Progenitor cell of endocrine pancreas (in vitro differentiated cells): ENCODE data around the gene RIC8B. TPM values are rescaled to one million over a fixed set of nuclear protein-coding genes. Genes with fewer than 3 reads are reported as not detected.

Source experiments
- DNase-seq: peaks from one replicate; pipeline ENCODE4 v3.0.0; 2021; ENCODE audit warnings: low spot score; ENCODE audit not compliant: unreplicated experiment
- H3K27ac Mint-ChIP-seq: 2 replicates; pipeline ENCODE4 v1.8.0; 2021; ENCODE audit warnings: mild to moderate bottlenecking, moderate library complexity, mixed read lengths
- H3K27me3 Mint-ChIP-seq: 2 replicates; pipeline ENCODE4 v1.8.0; 2021; ENCODE audit warnings: mixed read lengths
- H3K36me3 Mint-ChIP-seq: 2 replicates; pipeline ENCODE4 v1.8.0; 2022; ENCODE audit warnings: mixed read lengths; ENCODE audit not compliant: insufficient read depth
- H3K4me1 Mint-ChIP-seq: 2 replicates; pipeline ENCODE4 v1.8.0; 2021; ENCODE audit warnings: low read depth, mixed read lengths
- H3K4me3 Mint-ChIP-seq: 2 replicates; pipeline ENCODE4 v1.8.0; 2021; ENCODE audit warnings: low read depth, mild to moderate bottlenecking, moderate library complexity, mixed read lengths
- H3K9me3 Mint-ChIP-seq: 2 replicates; pipeline ENCODE4 v1.8.0; 2021; ENCODE audit warnings: low read depth, mixed read lengths
- total RNA-seq: library from RNA; stranded (reverse); gene quantifications from 2 replicates; pipeline ENCODE4 v1.2.1, GENCODE V29; 2021
- TF ChIP-seq, protein P1 (sequence below): fragments of 200-600 bp; sonication (generic); IDR thresholded peaks from one replicate; pipeline ENCODE4 v1.5.0; 2021; ENCODE audit warnings: antibody characterized with exemption, mild to moderate bottlenecking; ENCODE audit not compliant: unreplicated experiment

RIC8B gene
- total RNA-seq, 1 donor from 2014 or later: 24.7 TPM

DNA sequence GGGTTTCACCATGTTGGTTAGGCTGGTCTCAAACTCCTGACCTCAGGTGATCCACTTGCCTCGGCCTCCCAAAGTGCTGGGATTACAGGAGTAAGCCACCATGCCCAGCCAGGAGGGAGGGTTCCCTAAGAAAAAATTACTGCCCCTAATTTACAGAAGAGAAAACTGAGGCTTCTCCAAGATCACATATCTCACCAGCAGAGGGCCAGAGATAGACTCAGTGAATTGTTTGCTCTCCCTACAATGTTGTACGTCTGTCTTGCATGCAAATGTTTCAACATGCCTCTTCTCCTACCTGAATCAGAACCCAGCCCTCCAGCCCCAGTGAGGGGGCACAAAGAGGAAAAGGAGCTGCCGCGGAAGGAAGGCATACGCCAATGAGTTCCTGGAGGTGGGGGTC lies 132.9 kb downstream of the RIC8B start:
- Mint-ChIP-seq H3K27ac (no peak overlapping the region), H3K27me3 (peaks cover 50% of the 10 kb centered on the region), H3K36me3 (no peaks in the 10 kb centered on the region), H3K4me1 (no peaks in the 10 kb centered on the region), H3K9me3 (no peaks in the 10 kb centered on the region), H3K4me3 (no peak overlapping the region)
- TF ChIP-seq, protein P1, sequence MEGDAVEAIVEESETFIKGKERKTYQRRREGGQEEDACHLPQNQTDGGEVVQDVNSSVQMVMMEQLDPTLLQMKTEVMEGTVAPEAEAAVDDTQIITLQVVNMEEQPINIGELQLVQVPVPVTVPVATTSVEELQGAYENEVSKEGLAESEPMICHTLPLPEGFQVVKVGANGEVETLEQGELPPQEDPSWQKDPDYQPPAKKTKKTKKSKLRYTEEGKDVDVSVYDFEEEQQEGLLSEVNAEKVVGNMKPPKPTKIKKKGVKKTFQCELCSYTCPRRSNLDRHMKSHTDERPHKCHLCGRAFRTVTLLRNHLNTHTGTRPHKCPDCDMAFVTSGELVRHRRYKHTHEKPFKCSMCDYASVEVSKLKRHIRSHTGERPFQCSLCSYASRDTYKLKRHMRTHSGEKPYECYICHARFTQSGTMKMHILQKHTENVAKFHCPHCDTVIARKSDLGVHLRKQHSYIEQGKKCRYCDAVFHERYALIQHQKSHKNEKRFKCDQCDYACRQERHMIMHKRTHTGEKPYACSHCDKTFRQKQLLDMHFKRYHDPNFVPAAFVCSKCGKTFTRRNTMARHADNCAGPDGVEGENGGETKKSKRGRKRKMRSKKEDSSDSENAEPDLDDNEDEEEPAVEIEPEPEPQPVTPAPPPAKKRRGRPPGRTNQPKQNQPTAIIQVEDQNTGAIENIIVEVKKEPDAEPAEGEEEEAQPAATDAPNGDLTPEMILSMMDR: no peak
- no peak for DNase-seq

DNA sequence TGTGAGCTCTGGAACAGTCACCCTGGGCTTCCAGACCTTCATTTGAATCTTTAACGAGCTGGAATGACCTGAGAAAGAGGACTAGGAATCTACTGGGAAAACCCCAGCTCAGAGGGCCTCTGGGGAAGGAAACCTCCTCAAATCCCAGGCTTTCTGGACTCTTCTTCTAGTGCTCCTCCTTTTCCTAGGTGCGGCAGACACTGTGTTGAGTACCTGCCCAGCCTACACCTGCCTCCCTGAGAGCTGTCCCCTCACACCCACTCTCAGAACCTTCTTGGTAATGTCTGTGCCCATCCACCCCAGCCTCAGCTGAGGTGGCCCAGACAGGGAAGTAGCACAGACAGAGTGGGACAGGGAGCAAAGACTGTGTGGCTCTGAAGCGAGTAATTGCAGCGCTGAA lies 133.4 kb downstream of the RIC8B start:
- no peak for DNase-seq
- Mint-ChIP-seq H3K4me3 (no peak overlapping the region), H3K9me3 (no peaks in the 10 kb centered on the region), H3K27me3 (peaks cover 45% of the 10 kb centered on the region), H3K36me3 (no peaks in the 10 kb centered on the region), H3K27ac (no peak overlapping the region), H3K4me1 (no peaks in the 10 kb centered on the region)
- TF ChIP-seq, protein P1: no peak

DNA sequence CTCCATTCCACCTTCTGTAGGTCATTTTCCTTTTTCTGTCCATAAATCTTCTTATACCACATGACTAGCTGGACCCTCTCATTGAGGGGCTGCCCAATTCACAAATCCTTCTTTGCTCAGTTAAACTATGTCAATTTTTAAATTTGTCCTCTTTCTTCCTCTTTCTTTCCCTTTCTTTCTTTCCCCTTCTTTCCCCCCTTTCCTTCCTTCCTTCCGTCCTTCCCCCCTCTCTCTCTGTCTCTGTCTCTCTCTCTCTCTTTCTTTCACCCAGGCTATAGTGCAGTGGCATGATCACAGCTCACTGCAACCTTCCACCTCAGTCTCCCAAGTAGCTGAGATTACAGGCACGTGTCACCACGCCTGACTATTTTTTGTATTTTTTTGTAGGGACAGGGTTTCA lies 134.1 kb downstream of the RIC8B start:
- Mint-ChIP-seq H3K9me3 (no peaks in the 10 kb centered on the region), H3K4me3 (no peak overlapping the region), H3K27ac (no peak overlapping the region), H3K4me1 (no peaks in the 10 kb centered on the region), H3K27me3 (peaks cover 38% of the 10 kb centered on the region), H3K36me3 (no peaks in the 10 kb centered on the region)
- TF ChIP-seq, protein P1: no peak
- no peak for DNase-seq

DNA sequence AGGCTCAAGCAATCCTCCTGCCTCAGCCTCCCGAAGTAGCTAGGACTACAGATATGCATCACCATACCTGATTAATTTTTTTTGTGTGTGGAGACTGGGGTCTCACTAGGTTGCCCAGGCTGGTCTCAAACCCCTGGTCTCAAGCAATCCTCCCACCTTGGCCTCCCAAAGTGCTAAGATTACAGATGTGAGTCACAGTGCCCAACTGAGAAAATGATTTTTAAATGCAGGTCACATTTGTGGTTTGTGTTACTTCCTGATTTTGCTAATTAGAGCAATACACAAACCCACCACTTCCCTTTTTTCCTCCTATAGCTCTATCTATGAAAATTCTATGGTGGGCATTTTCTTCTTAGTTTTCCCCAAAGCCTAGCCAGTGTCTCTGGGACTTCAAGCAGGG lies 135.7 kb downstream of the RIC8B start:
- Mint-ChIP-seq H3K27ac (no peak overlapping the region), H3K36me3 (no peaks in the 10 kb centered on the region), H3K27me3 (peaks cover 27% of the 10 kb centered on the region), H3K4me1 (no peaks in the 10 kb centered on the region), H3K9me3 (no peaks in the 10 kb centered on the region), H3K4me3 (no peak overlapping the region)
- DNase-seq: no peak
- TF ChIP-seq, protein P1: no peak

DNA sequence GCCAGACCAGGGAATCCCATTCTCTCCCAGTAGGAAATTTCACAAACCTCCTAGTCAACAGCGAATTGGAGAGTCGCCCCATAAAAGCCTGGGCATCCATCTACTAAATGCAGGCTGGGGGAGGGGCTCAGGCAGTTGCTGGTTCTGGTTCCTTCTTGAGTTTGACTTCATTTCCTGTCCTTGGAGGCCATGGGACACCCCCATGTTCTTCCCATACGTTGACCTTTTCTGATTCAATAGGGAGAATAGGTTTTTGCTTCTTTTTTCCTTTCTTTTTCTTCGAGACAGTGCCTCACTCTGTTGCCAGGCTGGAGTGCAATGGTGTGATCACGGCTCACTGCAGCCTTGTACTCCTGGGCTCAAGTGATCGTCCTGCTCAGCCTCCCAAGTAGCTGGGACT lies 137.1 kb downstream of the RIC8B start:
- peaks cover 20% of the 10 kb centered on the region for H3K27me3 Mint-ChIP-seq
- no peak overlapping the region for H3K4me3 Mint-ChIP-seq
- TF ChIP-seq, protein P1: no peak
- H3K4me1 Mint-ChIP-seq: no peaks in the 10 kb centered on the region
- no peak for DNase-seq
- H3K9me3 Mint-ChIP-seq: no peaks in the 10 kb centered on the region
- no peak overlapping the region for H3K27ac Mint-ChIP-seq
- no peaks in the 10 kb centered on the region for H3K36me3 Mint-ChIP-seq

DNA sequence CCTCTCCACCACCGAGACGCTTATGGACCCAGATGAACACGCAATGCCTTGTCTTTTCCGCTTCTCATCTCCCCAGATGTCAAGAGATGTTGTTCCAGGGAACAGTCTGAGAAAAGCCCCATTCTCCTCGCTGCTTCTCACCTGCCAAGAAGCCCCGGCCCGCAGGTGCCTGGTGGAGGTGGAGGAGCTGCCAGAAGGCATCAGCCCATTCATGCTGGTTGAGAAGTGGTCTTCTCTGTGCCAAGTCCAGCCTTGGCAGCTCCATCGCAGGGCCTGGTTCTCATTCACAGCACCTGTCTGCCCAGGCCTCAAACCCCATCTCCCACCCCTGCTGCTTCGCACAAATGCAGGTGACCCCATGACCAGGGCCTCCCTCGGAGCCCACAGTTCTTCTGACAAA lies 139.0 kb downstream of the RIC8B start:
- peaks cover 2% of the 10 kb centered on the region for H3K4me1 Mint-ChIP-seq
- H3K27ac Mint-ChIP-seq: no peak overlapping the region
- H3K27me3 Mint-ChIP-seq: peaks cover 10% of the 10 kb centered on the region
- no peaks in the 10 kb centered on the region for H3K36me3 Mint-ChIP-seq
- TF ChIP-seq, protein P1: no peak
- H3K4me3 Mint-ChIP-seq: no peak overlapping the region
- H3K9me3 Mint-ChIP-seq: no peaks in the 10 kb centered on the region
- DNase-seq: no peak
